ENCODE measurements around the gene RPS6KA2. TPM values are rescaled to one million over a fixed set of nuclear protein-coding genes. Genes with fewer than 3 reads are reported as not detected.

Gene RPS6KA2
- total and polyA plus RNA-seq, 2 donors (not counting 3 experiments of a cell fraction or from before 2014, with no cell fraction given): 54.5 to 75.8 TPM

DNA sequence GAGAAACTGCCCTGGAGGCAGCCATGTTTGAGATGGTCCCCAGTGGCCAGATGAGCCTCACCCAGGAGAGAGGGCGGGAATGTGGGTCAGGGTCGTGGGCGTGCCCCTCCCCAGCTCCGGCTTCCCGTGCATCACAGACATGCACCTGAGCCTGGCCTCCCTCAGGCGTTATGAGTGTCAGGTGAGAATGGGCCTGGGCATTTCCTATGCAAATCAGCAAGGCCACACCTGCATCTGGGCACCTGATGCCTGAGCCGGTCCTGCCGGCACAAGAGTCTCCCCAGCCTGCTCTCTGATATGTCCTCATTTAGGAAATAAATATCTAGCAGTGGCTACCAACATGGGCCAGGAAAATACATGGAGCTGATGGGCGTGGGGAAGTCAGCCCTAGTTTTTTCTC, 123.0 kb downstream of the RPS6KA2 start:
- Histone ChIP-seq H4K20me1 (replicated peaks; ENCODE audit: control insufficient read depth, extremely low read depth, insufficient read depth, low read length) (no peaks in the 10 kb centered on the region), H2AFZ (ENCODE audit: low read depth, low read length) (no peak overlapping the region), H3K9ac (replicated peaks; ENCODE audit: extremely low read depth, insufficient read depth, low read length) (no peak overlapping the region), H3K27me3 (ENCODE audit: control insufficient read depth in 2 of 2, insufficient read depth in 2 of 2, low read length in 2 of 2) (no peaks in the 10 kb centered on the region), H3K27ac (ENCODE audit: insufficient read depth, low read depth, low read length) (no peak overlapping the region), H3K9me1 (replicated peaks; ENCODE audit: control insufficient read depth, extremely low read depth, insufficient read depth, low read length) (no peaks in the 10 kb centered on the region), H3K79me2 (ENCODE audit: control insufficient read depth, insufficient read depth, low read length) (no peaks in the 10 kb centered on the region), H3K9me3 (replicated peaks; ENCODE audit: control insufficient read depth, insufficient read depth, low read length) (no peaks in the 10 kb centered on the region), H3K36me3 (ENCODE audit: control insufficient read depth in 2 of 2, extremely low read depth in 1 of 2, insufficient read depth in 2 of 2, low read length in 2 of 2) (peaks cover 10 to 70% of the 10 kb centered on the region in 2 experiments), H3K4me3 (replicated peaks in 1 of 3; ENCODE audit: insufficient read depth in 1 of 3, low read depth in 1 of 3, low read length in 3 of 3) (no peak overlapping the region), H3K4me1 (ENCODE audit: control insufficient read depth, extremely low read depth, insufficient read depth, low read length) (no peaks in the 10 kb centered on the region), H3K4me2 (ENCODE audit: insufficient read depth, low read length) (no peak overlapping the region)
- CTCF ChIA-PET: no interaction called here
- no peak for TF ChIP-seq EZH2 (IDR thresholded peaks at IDR 0.05; ENCODE audit: borderline replicate concordance, low read depth, low read length, severe bottlenecking)
- TF ChIP-seq, protein P1, sequence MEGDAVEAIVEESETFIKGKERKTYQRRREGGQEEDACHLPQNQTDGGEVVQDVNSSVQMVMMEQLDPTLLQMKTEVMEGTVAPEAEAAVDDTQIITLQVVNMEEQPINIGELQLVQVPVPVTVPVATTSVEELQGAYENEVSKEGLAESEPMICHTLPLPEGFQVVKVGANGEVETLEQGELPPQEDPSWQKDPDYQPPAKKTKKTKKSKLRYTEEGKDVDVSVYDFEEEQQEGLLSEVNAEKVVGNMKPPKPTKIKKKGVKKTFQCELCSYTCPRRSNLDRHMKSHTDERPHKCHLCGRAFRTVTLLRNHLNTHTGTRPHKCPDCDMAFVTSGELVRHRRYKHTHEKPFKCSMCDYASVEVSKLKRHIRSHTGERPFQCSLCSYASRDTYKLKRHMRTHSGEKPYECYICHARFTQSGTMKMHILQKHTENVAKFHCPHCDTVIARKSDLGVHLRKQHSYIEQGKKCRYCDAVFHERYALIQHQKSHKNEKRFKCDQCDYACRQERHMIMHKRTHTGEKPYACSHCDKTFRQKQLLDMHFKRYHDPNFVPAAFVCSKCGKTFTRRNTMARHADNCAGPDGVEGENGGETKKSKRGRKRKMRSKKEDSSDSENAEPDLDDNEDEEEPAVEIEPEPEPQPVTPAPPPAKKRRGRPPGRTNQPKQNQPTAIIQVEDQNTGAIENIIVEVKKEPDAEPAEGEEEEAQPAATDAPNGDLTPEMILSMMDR (IDR thresholded peaks at IDR 0.05; ENCODE audit: extremely low read depth in 1 of 2, insufficient read depth in 1 of 2, low read depth in 1 of 2, low read length in 2 of 2): no peak
- no peak for TF ChIP-seq GATA2 (IDR thresholded peaks at IDR 0.05; ENCODE audit: insufficient read depth, insufficient read length, low read depth, low read length)
- TF ChIP-seq POLR2AphosphoS5 (IDR thresholded peaks at IDR 0.05; ENCODE audit: insufficient read depth, low read depth, low read length): no peak
- TF ChIP-seq JUN (IDR thresholded peaks at IDR 0.05; ENCODE audit: borderline replicate concordance, insufficient read depth, insufficient read length, low read depth): no peak
- no peak for TF ChIP-seq FOS (IDR thresholded peaks at IDR 0.05; ENCODE audit: borderline replicate concordance, insufficient read depth, low read length)
- TF ChIP-seq, protein P2, sequence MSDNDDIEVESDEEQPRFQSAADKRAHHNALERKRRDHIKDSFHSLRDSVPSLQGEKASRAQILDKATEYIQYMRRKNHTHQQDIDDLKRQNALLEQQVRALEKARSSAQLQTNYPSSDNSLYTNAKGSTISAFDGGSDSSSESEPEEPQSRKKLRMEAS (IDR thresholded peaks at IDR 0.05; ENCODE audit: insufficient read depth, insufficient read length): no peak
- TF ChIP-seq MYC (IDR thresholded peaks at IDR 0.05; ENCODE audit: low read depth, low read length): no peak
- no peak for TF ChIP-seq POLR2A (IDR thresholded peaks at IDR 0.05; ENCODE audit: low read depth, low read length)
- intact Hi-C loops (cut with micrococcal nuclease): no loop called here
- POLR2A ChIA-PET: no interaction called here
- no peak for FAIRE-seq
- BruUV-seq (replicated peaks): no TSS peak
- no peak for DNase-seq (ENCODE audit: low read depth, low spot score)
- dilution Hi-C loops (cut with MboI; ENCODE audit: extremely low pct_ligation_motif_present, low sequenced_read_pairs): no loop called here

Data from endothelial cell of umbilical vein (primary cell).